ENCODE data around the gene NXPH3. TPM values are rescaled to one million over a fixed set of nuclear protein-coding genes. Genes with fewer than 3 reads are reported as not detected.

Gene NXPH3
- total RNA-seq, 2 experiments from 2014 or later, result 0.20 to 0.29 TPM

- intact Hi-C loops (cut with micrococcal nuclease), result no loop called here
- no peak overlapping the region for H3K27ac Mint-ChIP-seq
- H3K4me3 Mint-ChIP-seq, result no peak overlapping the region
- no peaks in the 10 kb centered on the region for H3K27me3 Mint-ChIP-seq
- CTCF ChIA-PET, result interaction anchor here (1.0 to 3.1 kb wide), 3 partner anchors 12 to 111 kb away, joined by 3 to 18 read pairs (median 4); no protein-coding TSS in a partner anchor
- no peak for DNase-seq
- H3K36me3 Mint-ChIP-seq (ENCODE audit: low read depth), result no peaks in the 10 kb centered on the region
- H3K9me3 Mint-ChIP-seq, result peaks cover 2% of the 10 kb centered on the region
- no peaks in the 10 kb centered on the region for H3K4me1 Mint-ChIP-seq (ENCODE audit: low read depth)
- POLR2A ChIA-PET, result no interaction called here
- ATAC-seq, result no peak
- TF ChIP-seq CTCF (IDR thresholded peaks at IDR 0.05), result no peak
Observed at GRCh38 chr17:49545007-49545660, 30.5 kb upstream of the NXPH3 start.

GRCh38 chr17:49545806-49546545 is 29.7 kb upstream of the NXPH3 start:
- peaks cover 2% of the 10 kb centered on the region for H3K9me3 Mint-ChIP-seq
- TF ChIP-seq CTCF (IDR thresholded peaks at IDR 0.05), result no peak
- no peak overlapping the region for H3K27ac Mint-ChIP-seq
- ChIA-PET POLR2A (no interaction called here), CTCF (interaction anchor here (2.2 to 3.1 kb wide), 2 partner anchors 11 kb away, joined by 13 to 18 read pairs; no protein-coding TSS in a partner anchor)
- no peak for ATAC-seq
- DNase-seq, result no peak
- H3K4me1 Mint-ChIP-seq (ENCODE audit: low read depth), result no peaks in the 10 kb centered on the region
- no peak overlapping the region for H3K4me3 Mint-ChIP-seq
- no peaks in the 10 kb centered on the region for H3K36me3 Mint-ChIP-seq (ENCODE audit: low read depth)
- intact Hi-C loops (cut with micrococcal nuclease), result no loop called here
- no peaks in the 10 kb centered on the region for H3K27me3 Mint-ChIP-seq

GRCh38 chr17:49546546-49547535 is 28.8 kb upstream of the NXPH3 start:
- no peak overlapping the region for H3K27ac Mint-ChIP-seq
- DNase-seq, result no peak

GRCh38 chr17:49547566-49547965 is 28.1 kb upstream of the NXPH3 start:
- no peak overlapping the region for H3K4me3 Mint-ChIP-seq
- no peaks in the 10 kb centered on the region for H3K27me3 Mint-ChIP-seq
- no peak for DNase-seq
- POLR2A ChIA-PET, result no interaction called here
- no peaks in the 10 kb centered on the region for H3K4me1 Mint-ChIP-seq (ENCODE audit: low read depth)
- no peaks in the 10 kb centered on the region for H3K9me3 Mint-ChIP-seq
- no peaks in the 10 kb centered on the region for H3K36me3 Mint-ChIP-seq (ENCODE audit: low read depth)
- CTCF ChIA-PET, result interaction anchor here (1.1 to 2.2 kb wide), 3 partner anchors 9 to 140 kb away, joined by 3 to 13 read pairs (median 3); no protein-coding TSS in a partner anchor
- H3K27ac Mint-ChIP-seq, result no peak overlapping the region
- intact Hi-C loops (cut with micrococcal nuclease), result no loop called here
- ATAC-seq, result no peak
- no peak for TF ChIP-seq CTCF (IDR thresholded peaks at IDR 0.05)

More at GRCh38 chr17:49546546-49547535, 28.8 kb upstream of the NXPH3 start:
- no peaks in the 10 kb centered on the region for H3K36me3 Mint-ChIP-seq (ENCODE audit: low read depth)
- no peak for ATAC-seq
- no peaks in the 10 kb centered on the region for H3K27me3 Mint-ChIP-seq
- TF ChIP-seq CTCF (IDR thresholded peaks at IDR 0.05), result no peak
- H3K4me3 Mint-ChIP-seq, result no peak overlapping the region
- intact Hi-C loops (cut with micrococcal nuclease), result no loop called here
- POLR2A ChIA-PET, result no interaction called here
- CTCF ChIA-PET, result interaction anchor here (1.1 to 2.2 kb wide), 3 partner anchors 10 to 139 kb away, joined by 3 to 13 read pairs (median 3); no protein-coding TSS in a partner anchor
- H3K4me1 Mint-ChIP-seq (ENCODE audit: low read depth), result no peaks in the 10 kb centered on the region
- no peaks in the 10 kb centered on the region for H3K9me3 Mint-ChIP-seq
